Ascending aorta (tissue), 2 donors: ENCODE results near the gene ELOA2. TPM values are rescaled to one million over a fixed set of nuclear protein-coding genes. Genes with fewer than 3 reads are reported as not detected.

ENCODE experiments used
- DNase-seq, 2 donors: peaks; one replicate each; pipeline ENCODE4 v3.0.0-alpha.2; 2019; ENCODE audit warnings: low spot score in 2 of 2
- H3K27ac ChIP-seq, 2 donors: fragments of 200-600 bp; sonication (generic); one replicate each; pipeline ENCODE4 v1.5.1; 2016 to 2017; ENCODE audit warnings: mild to moderate bottlenecking in 1 of 2
- H3K27me3 ChIP-seq: fragments of 200-600 bp; sonication (generic); one replicate; pipeline ENCODE4 v1.5.1; 2017
- H3K36me3 ChIP-seq, 2 donors: fragments of 200-600 bp; sonication (generic); one replicate each; pipeline ENCODE4 v1.5.1; 2016
- H3K4me1 ChIP-seq, 2 donors: fragments of 200-600 bp; sonication (generic); one replicate each; pipeline ENCODE4 v1.5.1; 2016 to 2017; ENCODE audit warnings: mild to moderate bottlenecking in 1 of 2
- H3K4me3 ChIP-seq, 2 donors: fragments of 200-600 bp; sonication (generic); one replicate each; pipeline ENCODE4 v1.5.1; 2016 to 2017; ENCODE audit warnings: mild to moderate bottlenecking in 1 of 2
- H3K9me3 ChIP-seq, 2 donors: fragments of 200-600 bp; sonication (generic); one replicate each; pipeline ENCODE4 v1.5.1; 2016
- CTCF ChIP-seq, 3 experiments: fragments of 200-600 bp in 2 of 3; fragments of 450-650 bp in 1 of 3; sonication (generic) in 2 of 3; IDR thresholded peaks; one replicate each; pipeline ENCODE4 v1.5.1; 2016 to 2019; ENCODE audit warnings: antibody characterized with exemption in 3 of 3, mild to moderate bottlenecking in 1 of 3, moderate library complexity in 1 of 3
- intact Hi-C: fragments of 100-400 bp; cut with DNase I; formaldehyde crosslinking; loops from one replicate; pipeline ENCODE4 v1.15.1; 2023
- total RNA-seq: library from RNA; depleted of rRNA; stranded (reverse); fragments of >200 nt; gene quantifications from one replicate; pipeline ENCODE4 v1.1.0, GENCODE V29; 2016

ELOA2 gene
- total RNA-seq, result not detected

GRCh38 chr18:47035156-47035671 lies at the start of gene ELOA2:
Gene ELOA2 (minus strand): TSS chr18:47035621. CDS start chr18:47035264, 357 bp downstream.
- Histone ChIP-seq H3K4me1 (no peaks in the 10 kb centered on the region), H3K27ac (no peak within 1 kb of the TSS), H3K4me3 (no peak within 1 kb of the TSS), H3K36me3 (no peaks in the 10 kb centered on the region), H3K27me3 (no peaks in the 10 kb centered on the region), H3K9me3 (peaks cover 0 to 4% of the 10 kb centered on the region in 2 donors)
- no peak for DNase-seq
- intact Hi-C loops, result no loop called here
- TF ChIP-seq CTCF (IDR thresholded peaks at IDR 0.05), result no peak

- intact Hi-C loops, result no loop called here
- Histone ChIP-seq H3K4me3 (no peak overlapping the region), H3K9me3 (no peaks in the 10 kb centered on the region), H3K36me3 (no peaks in the 10 kb centered on the region), H3K27me3 (no peaks in the 10 kb centered on the region), H3K4me1 (no peaks in the 10 kb centered on the region), H3K27ac (no peak overlapping the region)
- no peak for DNase-seq
- no peak for TF ChIP-seq CTCF (IDR thresholded peaks at IDR 0.05)
These were observed 46.2 kb upstream of the ELOA2 start for GRCh38 chr18:47081578-47081977.

- Histone ChIP-seq H3K27ac (no peak overlapping the region), H3K9me3 (no peaks in the 10 kb centered on the region), H3K4me3 (no peak overlapping the region), H3K36me3 (no peaks in the 10 kb centered on the region), H3K27me3 (no peaks in the 10 kb centered on the region), H3K4me1 (no peaks in the 10 kb centered on the region)
- no peak for DNase-seq
- intact Hi-C loops, result no loop called here
- TF ChIP-seq CTCF (IDR thresholded peaks at IDR 0.05), result no peak
These were observed 45.5 kb upstream of the ELOA2 start for GRCh38 chr18:47080872-47081271.

GRCh38 chr18:47077111-47077510 lies 41.7 kb upstream of the ELOA2 start:
- H3K4me3 ChIP-seq, result no peak overlapping the region
- no peaks in the 10 kb centered on the region for H3K4me1 ChIP-seq
- intact Hi-C loops, result no loop called here
- H3K27ac ChIP-seq, result no peak overlapping the region
- no peak for TF ChIP-seq CTCF (IDR thresholded peaks at IDR 0.05)
- no peaks in the 10 kb centered on the region for H3K27me3 ChIP-seq
- no peaks in the 10 kb centered on the region for H3K36me3 ChIP-seq
- no peaks in the 10 kb centered on the region for H3K9me3 ChIP-seq
- DNase-seq, result no peak

- H3K4me1 ChIP-seq, result no peaks in the 10 kb centered on the region
- no peaks in the 10 kb centered on the region for H3K9me3 ChIP-seq
- no peak overlapping the region for H3K4me3 ChIP-seq
- H3K27me3 ChIP-seq, result no peaks in the 10 kb centered on the region
- no peaks in the 10 kb centered on the region for H3K36me3 ChIP-seq
- no peak overlapping the region for H3K27ac ChIP-seq
- no peak for DNase-seq
- intact Hi-C loops, result no loop called here
- TF ChIP-seq CTCF (IDR thresholded peaks at IDR 0.05), result no peak
These were observed 39.9 kb upstream of the ELOA2 start for GRCh38 chr18:47075098-47075883.
